Inferior parietal cortex (tissue), 1 donor: ENCODE data around the gene TGM5.
"Not testable (repeated sequence)": the region's sequence is repeated elsewhere in the genome, so short reads cannot be mapped to it uniquely, and the experiment has no call there.

Experiments
- DNase-seq: peaks from one replicate; pipeline ENCODE4 v3.0.0-alpha.2; 2016; ENCODE audit errors: extremely low spot score

Gene TGM5

GRCh38 chr15:43275740-43276562 lies 9.2 kb upstream of the TGM5 start:
- DNase-seq: no peak

GRCh38 chr15:43274136-43274535 lies 7.4 kb upstream of the TGM5 start:
- DNase-seq: no peak

- DNase-seq: no peak
Observed at GRCh38 chr15:43273243-43273642, 6.5 kb upstream of the TGM5 start.

GRCh38 chr15:43271908-43272307 lies 5.2 kb upstream of the TGM5 start:
- DNase-seq: not testable (repeated sequence)

- DNase-seq: no peak
Observed at GRCh38 chr15:43270676-43271306, 4.1 kb upstream of the TGM5 start.

GRCh38 chr15:43270113-43270665 lies 3.5 kb upstream of the TGM5 start:
- DNase-seq: no peak

- no peak for DNase-seq
Observed at GRCh38 chr15:43268111-43269105, 1.7 kb upstream of the TGM5 start.

- no peak for DNase-seq
Observed at GRCh38 chr15:43267439-43267838, 711 bp upstream of the TGM5 start.

GRCh38 chr15:43266386-43266785 lies 342 bp downstream of the TGM5 start:
- DNase-seq: no peak

GRCh38 chr15:43260011-43260615 lies 6.6 kb downstream of the TGM5 start:
- DNase-seq: no peak

GRCh38 chr15:43258781-43259180 lies 7.9 kb downstream of the TGM5 start:
- DNase-seq: no peak

GRCh38 chr15:43256341-43256740 lies 10.4 kb downstream of the TGM5 start:
- DNase-seq: no peak

- no peak for DNase-seq
Observed at GRCh38 chr15:43255376-43255775, 11.4 kb downstream of the TGM5 start.

- no peak for DNase-seq
Observed at GRCh38 chr15:43253431-43254403, 13.0 kb downstream of the TGM5 start.

GRCh38 chr15:43251871-43252250 lies 14.9 kb downstream of the TGM5 start:
- no peak for DNase-seq

- DNase-seq: no peak
Observed at GRCh38 chr15:43251185-43251870, 15.4 kb downstream of the TGM5 start.

- no peak for DNase-seq
Observed at GRCh38 chr15:43250785-43251184, 15.9 kb downstream of the TGM5 start.

GRCh38 chr15:43249699-43250203 lies 17.0 kb downstream of the TGM5 start:
- DNase-seq: no peak

GRCh38 chr15:43249236-43249635 lies 17.5 kb downstream of the TGM5 start:
- DNase-seq: no peak
